GM10248 (cell line): ENCODE results near the gene SLX9.
"Not testable (repeated sequence)": the region's sequence is repeated elsewhere in the genome, so short reads cannot be mapped to it uniquely, and the experiment has no call there.

ENCODE experiments used
- CTCF ChIA-PET: fragments of 300-600 bp; sonication (Branson Sonifier 250); formaldehyde crosslinking; extraction: SDS; loops from one replicate; lab custom pipeline; 2021; ENCODE audit warnings: antibody characterized with exemption; lab: Yijun Ruan, JAX
- POLR2A ChIA-PET: fragments of 350-650 bp; sonication (Branson Sonifier 250); formaldehyde crosslinking; extraction: SDS; loops from one replicate; lab custom pipeline; 2020; ENCODE audit warnings: antibody characterized with exemption; lab: Yijun Ruan, JAX
- DNase-seq: peaks from one replicate; pipeline ENCODE4 v3.0.0; 2012; ENCODE audit errors: extremely low spot score
- TF ChIP-seq, protein P1 (sequence below): IDR thresholded peaks from 2 replicates; pipeline ENCODE4 v1.5.1; 2012; ENCODE audit warnings: mild to moderate bottlenecking, low read depth; ENCODE audit errors: extremely low read depth, missing control alignments, control extremely low read depth

The SLX9 gene

DNA sequence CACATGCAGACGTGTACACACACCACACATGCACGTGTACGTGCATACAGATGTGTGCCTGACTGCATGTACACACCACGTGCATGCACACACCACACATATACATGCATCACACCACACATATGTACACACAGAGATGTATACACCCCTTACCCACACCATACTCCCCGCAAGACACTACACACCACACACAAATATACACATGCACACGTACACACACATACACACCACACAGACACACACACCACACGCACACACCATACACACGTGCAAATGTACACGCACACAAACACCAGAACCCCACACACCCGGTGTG lies 28.8 kb upstream of the SLX9 start:
- ChIA-PET CTCF (interaction anchor here (1.1 to 3.2 kb wide), 8 partner anchors 9 to 118 kb away, joined by 3 to 13 read pairs (median 4); partner anchors contain the start of gene ITGB2), POLR2A (interaction anchor here (1.2 kb wide), 1 partner anchor 10 kb away, joined by 4 read pairs; the partner anchor contains the start of gene ITGB2)
- no peak for DNase-seq
- TF ChIP-seq, protein P1, sequence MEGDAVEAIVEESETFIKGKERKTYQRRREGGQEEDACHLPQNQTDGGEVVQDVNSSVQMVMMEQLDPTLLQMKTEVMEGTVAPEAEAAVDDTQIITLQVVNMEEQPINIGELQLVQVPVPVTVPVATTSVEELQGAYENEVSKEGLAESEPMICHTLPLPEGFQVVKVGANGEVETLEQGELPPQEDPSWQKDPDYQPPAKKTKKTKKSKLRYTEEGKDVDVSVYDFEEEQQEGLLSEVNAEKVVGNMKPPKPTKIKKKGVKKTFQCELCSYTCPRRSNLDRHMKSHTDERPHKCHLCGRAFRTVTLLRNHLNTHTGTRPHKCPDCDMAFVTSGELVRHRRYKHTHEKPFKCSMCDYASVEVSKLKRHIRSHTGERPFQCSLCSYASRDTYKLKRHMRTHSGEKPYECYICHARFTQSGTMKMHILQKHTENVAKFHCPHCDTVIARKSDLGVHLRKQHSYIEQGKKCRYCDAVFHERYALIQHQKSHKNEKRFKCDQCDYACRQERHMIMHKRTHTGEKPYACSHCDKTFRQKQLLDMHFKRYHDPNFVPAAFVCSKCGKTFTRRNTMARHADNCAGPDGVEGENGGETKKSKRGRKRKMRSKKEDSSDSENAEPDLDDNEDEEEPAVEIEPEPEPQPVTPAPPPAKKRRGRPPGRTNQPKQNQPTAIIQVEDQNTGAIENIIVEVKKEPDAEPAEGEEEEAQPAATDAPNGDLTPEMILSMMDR: no peak

DNA sequence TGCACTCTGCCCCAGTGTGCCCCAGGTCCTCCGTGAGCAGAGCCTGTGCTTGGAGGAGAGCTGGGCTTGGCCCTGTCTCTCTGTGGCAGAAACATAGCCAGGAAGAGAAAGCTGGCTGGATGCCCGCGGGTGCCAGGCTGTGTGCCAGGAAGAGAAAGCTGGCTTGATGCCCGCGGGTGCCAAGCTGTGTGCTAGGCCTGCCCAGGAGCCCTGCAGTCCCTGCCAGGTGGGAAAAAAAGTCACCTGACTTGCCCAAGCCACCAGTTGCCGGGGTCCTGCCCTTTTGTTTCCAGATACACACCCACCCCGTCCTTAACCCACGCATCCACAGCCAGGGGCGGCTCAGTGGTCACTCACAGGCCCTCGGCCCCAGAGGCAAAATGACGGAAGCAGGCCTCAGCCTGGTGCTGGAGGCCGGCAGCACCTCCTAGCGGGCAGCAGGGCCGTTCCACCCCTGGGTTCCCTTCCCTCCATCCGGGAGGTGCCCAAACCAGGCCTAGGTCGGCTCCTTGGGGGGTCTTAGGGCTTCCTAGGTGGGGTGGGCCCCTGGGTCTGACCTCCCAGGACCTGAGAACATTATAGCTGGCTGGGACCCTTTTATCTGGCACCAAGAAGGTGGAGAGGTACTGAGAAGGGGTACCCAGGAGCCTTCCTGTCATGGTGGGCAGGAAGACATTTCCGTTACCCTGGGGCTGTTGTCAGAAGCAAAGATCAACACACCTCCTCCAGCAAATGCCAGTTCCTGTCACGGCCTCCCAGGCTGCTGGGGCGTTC lies 28.3 kb upstream of the SLX9 start:
- TF ChIP-seq, protein P1: peak; percentile 47
- DNase-seq: no peak
- CTCF ChIA-PET: interaction anchor here (0.9 to 3.2 kb wide), 9 partner anchors 9 to 118 kb away, joined by 3 to 13 read pairs (median 3); partner anchors contain the start of gene ITGB2
- POLR2A ChIA-PET: interaction anchor here (1.2 kb wide), 1 partner anchor 9 kb away, joined by 4 read pairs; the partner anchor contains the start of gene ITGB2

DNA sequence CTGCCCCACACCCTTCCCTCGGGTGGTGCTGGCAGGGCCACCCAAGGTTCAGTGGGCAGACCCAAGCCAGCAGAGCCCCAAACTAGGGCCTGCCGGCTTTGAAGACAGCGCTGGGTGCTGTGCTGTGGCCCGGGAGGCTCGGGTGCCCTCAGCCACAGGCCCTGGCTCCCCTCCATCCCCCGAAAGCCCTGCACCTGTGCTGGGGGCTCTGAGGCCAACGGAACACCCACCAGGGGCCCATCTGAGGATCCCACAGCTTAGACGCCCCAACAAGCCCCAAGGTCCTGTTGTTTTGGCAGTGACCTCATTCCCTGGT lies 27.7 kb upstream of the SLX9 start:
- POLR2A ChIA-PET: no interaction called here
- CTCF ChIA-PET: interaction anchor here (0.9 to 3.2 kb wide), 9 partner anchors 8 to 119 kb away, joined by 3 to 13 read pairs (median 3); partner anchors contain the start of gene ITGB2
- no peak for DNase-seq
- TF ChIP-seq, protein P1: no peak

DNA sequence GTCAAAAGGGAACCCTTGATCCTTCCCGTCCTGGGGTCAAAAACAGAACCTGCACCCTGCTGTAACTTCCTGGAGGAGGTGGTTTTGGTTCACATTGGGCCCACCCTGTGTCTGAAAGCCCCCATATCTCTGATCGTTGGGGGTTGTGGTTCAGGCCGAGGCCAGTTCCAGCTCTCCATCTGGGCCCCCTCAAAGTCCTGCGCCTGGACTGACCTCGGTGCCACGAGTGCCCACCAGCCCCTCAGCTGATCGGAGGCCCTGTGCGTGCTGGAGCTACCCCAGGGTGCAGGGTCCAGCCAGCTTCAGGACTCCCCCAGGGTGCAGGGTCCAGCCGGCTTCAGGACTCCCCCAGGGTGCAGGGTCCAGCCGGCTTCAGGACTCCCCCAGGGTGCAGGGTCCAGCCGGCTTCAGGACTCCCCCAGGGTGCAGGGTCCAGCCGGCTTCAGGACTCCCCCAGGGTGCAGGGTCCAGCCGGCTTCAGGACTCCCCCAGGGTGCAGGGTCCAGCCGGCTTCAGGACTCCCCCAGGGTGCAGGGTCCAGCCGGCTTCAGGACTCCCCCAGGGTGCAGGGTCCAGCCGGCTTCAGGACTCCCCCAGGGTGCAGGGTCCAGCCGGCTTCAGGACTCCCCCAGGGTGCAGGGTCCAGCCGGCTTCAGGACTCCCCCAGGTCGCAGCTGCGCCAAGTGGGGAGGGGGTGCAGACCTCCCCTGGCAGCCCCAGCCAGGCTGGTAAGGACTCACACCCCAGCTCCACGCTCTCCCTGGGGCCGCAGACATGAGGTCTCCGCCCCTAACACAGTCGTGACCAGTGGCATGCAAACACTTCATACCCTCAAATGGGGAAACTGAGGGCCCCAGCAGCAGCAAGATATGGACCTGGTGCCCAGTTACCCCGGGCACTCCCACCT lies 27.1 kb upstream of the SLX9 start:
- CTCF ChIA-PET: interaction anchor here (0.9 to 3.2 kb wide), 9 partner anchors 12 to 119 kb away, joined by 3 to 13 read pairs (median 3); no protein-coding TSS in a partner anchor
- POLR2A ChIA-PET, DNase-seq: not testable (repeated sequence)

DNA sequence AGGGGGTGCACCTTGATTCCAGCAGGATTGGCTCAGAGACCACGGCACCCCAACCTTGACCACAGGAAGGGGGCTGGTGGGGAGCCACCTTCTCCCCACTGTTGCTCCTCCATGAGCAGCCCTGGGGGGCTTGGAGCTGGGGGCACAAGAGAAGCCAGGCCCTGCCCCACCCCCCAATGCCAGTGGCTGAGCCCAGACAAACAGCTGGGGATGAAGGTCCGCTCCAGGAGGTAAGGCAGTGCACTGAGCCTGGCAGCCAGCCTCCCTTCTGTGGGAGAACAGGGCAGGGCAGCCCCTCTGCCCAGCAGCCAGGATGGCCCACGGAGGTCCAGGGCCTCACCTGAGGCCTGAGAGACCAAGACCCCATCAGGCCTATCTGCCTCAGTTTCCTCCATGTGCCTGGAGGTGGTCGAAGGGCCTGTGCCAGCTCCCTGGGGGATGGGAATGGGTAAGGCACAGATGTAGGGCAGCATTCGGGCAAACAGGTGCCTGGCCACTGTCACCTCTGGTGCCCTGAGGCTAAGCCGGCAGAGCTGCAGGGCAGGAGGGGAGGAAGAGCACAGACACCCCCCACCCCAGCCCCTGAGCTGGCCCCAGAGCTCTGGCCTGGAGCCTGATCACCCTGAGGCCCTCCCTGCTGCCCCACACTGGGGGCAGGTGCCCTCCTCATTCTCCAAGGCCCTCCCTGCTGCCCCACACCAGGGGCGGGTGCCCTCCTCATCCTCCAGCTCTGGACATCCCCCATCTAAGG lies 26.2 kb upstream of the SLX9 start:
- TF ChIP-seq, protein P1: no peak
- DNase-seq: no peak
- ChIA-PET CTCF (interaction anchor here (0.9 to 3.2 kb wide), 8 partner anchors 12 to 215 kb away, joined by 3 to 11 read pairs (median 4); no protein-coding TSS in a partner anchor), POLR2A (interaction anchor here (1.0 kb wide), 1 partner anchor 13 kb away, joined by 4 read pairs; no protein-coding TSS in a partner anchor)

DNA sequence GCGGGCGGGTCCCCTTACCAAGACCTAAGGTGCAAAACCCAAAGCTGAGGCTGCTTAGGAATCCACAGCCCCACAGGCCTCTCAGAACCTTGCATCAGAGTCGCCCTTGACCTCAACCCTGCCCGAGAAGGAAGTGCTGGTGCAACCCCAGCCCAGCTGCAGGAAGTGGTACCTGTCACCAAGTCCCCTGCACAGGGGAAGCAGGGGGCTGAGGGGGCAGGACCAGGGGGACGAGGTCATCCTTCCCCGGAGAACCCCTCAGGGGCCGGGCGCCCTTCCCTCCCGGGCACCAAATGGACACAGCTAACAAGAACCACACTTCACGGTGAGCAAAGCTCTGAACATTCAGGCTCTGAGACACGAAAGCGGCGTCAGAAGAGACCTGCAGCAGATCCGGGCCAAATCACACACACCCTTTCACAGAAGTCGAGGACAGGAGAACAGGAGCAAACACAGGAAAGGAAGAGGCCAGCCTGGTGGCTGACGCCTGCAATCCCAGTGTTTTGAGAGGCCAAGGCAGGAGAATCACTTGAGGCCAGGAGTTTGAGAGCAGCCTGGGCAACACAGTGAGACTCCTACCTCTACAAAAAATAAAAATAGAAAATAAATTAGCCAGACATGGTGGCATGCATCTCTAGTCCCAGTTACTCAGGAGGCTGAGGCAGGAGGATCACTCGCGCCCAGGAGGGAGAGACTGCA lies 25.5 kb upstream of the SLX9 start:
- TF ChIP-seq, protein P1: no peak
- DNase-seq: no peak
- ChIA-PET CTCF (interaction anchor here (0.7 to 2.4 kb wide), 8 partner anchors 11 to 224 kb away, joined by 3 to 9 read pairs (median 4); no protein-coding TSS in a partner anchor), POLR2A (interaction anchor here (1.0 kb wide), 1 partner anchor 12 kb away, joined by 4 read pairs; no protein-coding TSS in a partner anchor)
